Naive B cell (primary cell): ENCODE data around the gene SP6. TPM values are rescaled to one million over a fixed set of nuclear protein-coding genes. Genes with fewer than 3 reads are reported as not detected.

Experiments used
- ATAC-seq, 2 donors: fragments of 150-1000 bp; cut with Tn5 transposase; 2 replicates each; pipeline ENCODE4 v1.10.0; 2021; ENCODE audit warnings: low read depth in 2 of 2, mild to moderate bottlenecking in 2 of 2, moderate library complexity in 2 of 2
- DNase-seq: peaks from one replicate; pipeline ENCODE4 v3.0.0; 2022
- H3K27ac Mint-ChIP-seq, 6 donors: one replicate each; pipeline ENCODE4 v1.8.0; 2020 to 2022; ENCODE audit warnings: mild to moderate bottlenecking in 6 of 6, mixed read lengths in 6 of 6, moderate library complexity in 5 of 6, inconsistent platforms in 2 of 6
- H3K27me3 Mint-ChIP-seq, 3 donors: one replicate each; pipeline ENCODE4 v1.8.0; 2021 to 2022; ENCODE audit warnings: mixed read lengths in 3 of 3, mild to moderate bottlenecking in 1 of 3
- H3K36me3 Mint-ChIP-seq, 2 donors: one replicate each; pipeline ENCODE4 v1.8.0; 2020 to 2022; ENCODE audit warnings: mixed read lengths in 2 of 2, inconsistent platforms in 1 of 2, mild to moderate bottlenecking in 1 of 2
- H3K4me1 Mint-ChIP-seq, 3 donors: one replicate each; pipeline ENCODE4 v1.8.0; 2020 to 2022; ENCODE audit warnings: mixed read lengths in 3 of 3, inconsistent platforms in 1 of 3, mild to moderate bottlenecking in 1 of 3, moderate library complexity in 1 of 3
- H3K4me3 Mint-ChIP-seq, 8 donors: one replicate each; pipeline ENCODE4 v1.8.0; 2020 to 2022; ENCODE audit warnings: mild to moderate bottlenecking in 8 of 8, mixed read lengths in 8 of 8, moderate library complexity in 8 of 8, inconsistent platforms in 2 of 8
- H3K9me3 Mint-ChIP-seq, 7 donors: one replicate each; pipeline ENCODE4 v1.8.0; 2020 to 2022; ENCODE audit warnings: mixed read lengths in 7 of 7, mild to moderate bottlenecking in 5 of 7, inconsistent platforms in 2 of 7, moderate library complexity in 1 of 7
- polyA plus RNA-seq, 6 donors: library from polyadenylated mRNA; unstranded; fragments of 300-500 nt; fragmentation: Illumina TruSeq; gene quantifications; one replicate each; pipeline ENCODE4 v1.2.3, GENCODE V29; 2021; ENCODE audit warnings: low read depth in 6 of 6

SP6 gene
- polyA plus RNA-seq, 6 donors from 2014 or later, result 0.12 TPM; not detected in 5

- H3K36me3 Mint-ChIP-seq, result peaks cover 6 to 42% of the 10 kb centered on the region in 2 donors
- H3K27ac Mint-ChIP-seq, result no peak overlapping the region
- no peak for ATAC-seq
Observed at GRCh38 chr17:47806913-47807255, 44.1 kb downstream of the SP6 start.

GRCh38 chr17:47806026-47806912 lies 44.7 kb downstream of the SP6 start:
- Mint-ChIP-seq H3K27ac (peak overlapping the region in 1 of 6 donors; percentile 33), H3K4me1 (peaks cover 2 to 9% (median 3%) of the 10 kb centered on the region in 3 donors)
- ATAC-seq, result no peak

More at GRCh38 chr17:47806913-47807255, 44.1 kb downstream of the SP6 start:
- peaks cover 2 to 6% (median 3%) of the 10 kb centered on the region in 3 donors for H3K4me1 Mint-ChIP-seq
- no peak overlapping the region for H3K4me3 Mint-ChIP-seq
- no peaks in the 10 kb centered on the region for H3K9me3 Mint-ChIP-seq
- H3K27me3 Mint-ChIP-seq, result peaks cover 0 to 5% (median 3%) of the 10 kb centered on the region in 3 donors
- no peak for DNase-seq

GRCh38 chr17:47804461-47804860 lies 46.5 kb downstream of the SP6 start:
- Mint-ChIP-seq H3K9me3 (no peaks in the 10 kb centered on the region), H3K27me3 (peaks cover 0 to 10% (median 9%) of the 10 kb centered on the region in 3 donors), H3K4me1 (peaks cover 2 to 9% (median 3%) of the 10 kb centered on the region in 3 donors), H3K36me3 (peaks cover 0 to 20% of the 10 kb centered on the region in 2 donors), H3K4me3 (no peak overlapping the region), H3K27ac (no peak overlapping the region)
- no peak for ATAC-seq
- no peak for DNase-seq

More at GRCh38 chr17:47806026-47806912, 44.7 kb downstream of the SP6 start:
- Mint-ChIP-seq H3K9me3 (no peaks in the 10 kb centered on the region), H3K27me3 (peaks cover 0 to 9% (median 9%) of the 10 kb centered on the region in 3 donors), H3K36me3 (peaks cover 6 to 35% of the 10 kb centered on the region in 2 donors), H3K4me3 (no peak overlapping the region)
- DNase-seq, result no peak

GRCh38 chr17:47803751-47804150 lies 47.2 kb downstream of the SP6 start:
- Mint-ChIP-seq H3K4me3 (no peak overlapping the region), H3K27me3 (peaks cover 0 to 10% (median 9%) of the 10 kb centered on the region in 3 donors), H3K27ac (no peak overlapping the region), H3K9me3 (no peaks in the 10 kb centered on the region), H3K36me3 (peaks cover 0 to 20% of the 10 kb centered on the region in 2 donors), H3K4me1 (peaks cover 2 to 9% (median 3%) of the 10 kb centered on the region in 3 donors)
- ATAC-seq, result no peak
- no peak for DNase-seq

GRCh38 chr17:47803201-47803600 lies 47.8 kb downstream of the SP6 start:
- Mint-ChIP-seq H3K27me3 (peaks cover 0 to 10% (median 9%) of the 10 kb centered on the region in 3 donors), H3K4me1 (peaks cover 2 to 9% (median 3%) of the 10 kb centered on the region in 3 donors), H3K27ac (no peak overlapping the region), H3K9me3 (no peaks in the 10 kb centered on the region), H3K36me3 (peaks cover 0 to 16% of the 10 kb centered on the region in 2 donors), H3K4me3 (no peak overlapping the region)
- DNase-seq (no peak), ATAC-seq (no peak)

- Mint-ChIP-seq H3K27ac (no peak overlapping the region), H3K9me3 (no peaks in the 10 kb centered on the region), H3K4me3 (peak overlapping the region in 1 of 8 donors; percentile 5), H3K36me3 (peaks cover 0 to 9% of the 10 kb centered on the region in 2 donors), H3K27me3 (peaks cover 3 to 15% (median 10%) of the 10 kb centered on the region in 3 donors), H3K4me1 (peaks cover 2 to 9% (median 3%) of the 10 kb centered on the region in 3 donors)
- peak; percentile 80 to 96 for ATAC-seq
- peak; percentile 44 for DNase-seq
Observed at GRCh38 chr17:47802341-47803022, 48.5 kb downstream of the SP6 start.

- Mint-ChIP-seq H3K36me3 (peaks cover 0 to 3% of the 10 kb centered on the region in 2 donors), H3K27ac (no peak overlapping the region), H3K9me3 (no peaks in the 10 kb centered on the region), H3K4me1 (peaks cover 2 to 9% (median 3%) of the 10 kb centered on the region in 3 donors), H3K4me3 (no peak overlapping the region), H3K27me3 (peaks cover 4 to 17% (median 10%) of the 10 kb centered on the region in 3 donors)
- DNase-seq, result no peak
- ATAC-seq, result no peak
Observed at GRCh38 chr17:47801906-47802305, 49.1 kb downstream of the SP6 start.

- Mint-ChIP-seq H3K27me3 (peaks cover 4 to 17% (median 10%) of the 10 kb centered on the region in 3 donors), H3K27ac (no peak overlapping the region), H3K36me3 (no peaks in the 10 kb centered on the region), H3K4me3 (peak overlapping the region in 1 of 8 donors; percentile 6), H3K4me1 (peaks cover 2 to 9% (median 3%) of the 10 kb centered on the region in 3 donors), H3K9me3 (no peaks in the 10 kb centered on the region)
- DNase-seq, result no peak
- no peak for ATAC-seq
Observed at GRCh38 chr17:47801176-47801765, 49.7 kb downstream of the SP6 start.

- DNase-seq, result no peak
- peaks cover 6 to 17% (median 10%) of the 10 kb centered on the region in 3 donors for H3K27me3 Mint-ChIP-seq
- no peak for ATAC-seq
- no peaks in the 10 kb centered on the region for H3K36me3 Mint-ChIP-seq
- no peak overlapping the region for H3K4me3 Mint-ChIP-seq
- H3K27ac Mint-ChIP-seq, result no peak overlapping the region
- H3K4me1 Mint-ChIP-seq, result peaks cover 2 to 9% (median 3%) of the 10 kb centered on the region in 3 donors
- no peaks in the 10 kb centered on the region for H3K9me3 Mint-ChIP-seq
Observed at GRCh38 chr17:47800686-47801085, 50.3 kb downstream of the SP6 start.

- H3K9me3 Mint-ChIP-seq, result no peaks in the 10 kb centered on the region
- no peak overlapping the region for H3K4me3 Mint-ChIP-seq
- H3K27me3 Mint-ChIP-seq, result peaks cover 22 to 39% (median 28%) of the 10 kb centered on the region in 3 donors
- H3K4me1 Mint-ChIP-seq, result peaks cover 2 to 9% (median 3%) of the 10 kb centered on the region in 3 donors
- DNase-seq (no peak), ATAC-seq (no peak)
- H3K27ac Mint-ChIP-seq, result peak overlapping the region in 1 of 6 donors; percentile 30
- no peaks in the 10 kb centered on the region for H3K36me3 Mint-ChIP-seq
Observed at GRCh38 chr17:47797797-47798196, 53.2 kb downstream of the SP6 start.

Other genes starting within 250 kb of the SP6 start
- 10 to 100 TPM in 5 of 6 donors, 1 to 10 TPM in 1; 6.4 to 33.5 (median 30.6) TPM for gene KPNB1, start 201.2 kb downstream of the SP6 start, polyA plus RNA-seq
- under 1 TPM in 4 of 6 donors, not detected in 2; 0.09 to 0.97 (median 0.24) TPM for gene TBKBP1, start 157.0 kb downstream of the SP6 start, polyA plus RNA-seq
- 1 to 10 TPM in 4 of 6 donors, under 1 TPM in 2; 0.11 to 2.9 (median 2.0) TPM for gene TBX21, start 117.9 kb downstream of the SP6 start, polyA plus RNA-seq
- gene OSBPL7, start 29.4 kb downstream of the SP6 start, polyA plus RNA-seq, result 1 to 10 TPM; 1.2 to 9.2 (median 4.5) TPM
- gene MRPL10, start 19.6 kb downstream of the SP6 start, polyA plus RNA-seq, result 10 to 100 TPM; 33.1 to 49.0 (median 39.1) TPM
- gene LRRC46, start 19.5 kb downstream of the SP6 start, polyA plus RNA-seq, result 1 to 10 TPM in 3 of 6 donors, under 1 TPM in 2, not detected in 1; 0.39 to 2.3 (median 1.0) TPM
- gene SCRN2, start 9.9 kb downstream of the SP6 start, polyA plus RNA-seq, result 10 to 100 TPM; 20.0 to 35.5 (median 23.5) TPM
- gene SP2, start 45.1 kb upstream of the SP6 start, polyA plus RNA-seq, result 10 to 100 TPM in 2 of 6 donors, 1 to 10 TPM in 4; 2.2 to 17.1 (median 9.4) TPM
- 10 to 100 TPM in 5 of 6 donors, 1 to 10 TPM in 1; 8.3 to 22.0 (median 15.8) TPM for gene PNPO, start 90.4 kb upstream of the SP6 start, polyA plus RNA-seq
- under 1 TPM in 1 of 6 donors, not detected in 5; 0.25 TPM for gene PRR15L, start 106.7 kb upstream of the SP6 start, polyA plus RNA-seq
- gene CDK5RAP3, start 120.0 kb upstream of the SP6 start, polyA plus RNA-seq, result 10 to 100 TPM; 69.7 to 87.5 (median 84.0) TPM
- 1 to 10 TPM in 4 of 6 donors, under 1 TPM in 1, not detected in 1; 0.81 to 2.5 (median 1.6) TPM for gene COPZ2, start 186.6 kb upstream of the SP6 start, polyA plus RNA-seq
- 10 to 100 TPM in 1 of 6 donors, 1 to 10 TPM in 5; 1.3 to 10.5 (median 6.7) TPM for gene NFE2L1, start 197.2 kb upstream of the SP6 start, polyA plus RNA-seq